ENCODE data around the gene JAKMIP1.

GRCh38 chr4:6008092-6008551 is 192.2 kb downstream of the JAKMIP1 start:
- TF ChIP-seq CTCF (IDR thresholded peaks at IDR 0.05): peak in 2 of 6 experiments; percentile 21 to 56
- no peak for TF ChIP-seq POLR2A (IDR thresholded peaks at IDR 0.05)

Measured in esophagus squamous epithelium (tissue), 4 donors.